Retina (tissue), 1 donor: ENCODE results near the gene HSP90AB1.

Experiments used
- DNase-seq: peaks from one replicate; pipeline ENCODE4 v3.0.0-alpha.2; 2016

HSP90AB1 gene

GRCh38 chr6:44246663-44247337 is at the start of gene HSP90AB1:
Gene HSP90AB1, plus strand, starts transcription at chr6:44247101. Its CDS starts 1,529 bp downstream, at chr6:44248630.
- peak; percentile 96 for DNase-seq

DNA sequence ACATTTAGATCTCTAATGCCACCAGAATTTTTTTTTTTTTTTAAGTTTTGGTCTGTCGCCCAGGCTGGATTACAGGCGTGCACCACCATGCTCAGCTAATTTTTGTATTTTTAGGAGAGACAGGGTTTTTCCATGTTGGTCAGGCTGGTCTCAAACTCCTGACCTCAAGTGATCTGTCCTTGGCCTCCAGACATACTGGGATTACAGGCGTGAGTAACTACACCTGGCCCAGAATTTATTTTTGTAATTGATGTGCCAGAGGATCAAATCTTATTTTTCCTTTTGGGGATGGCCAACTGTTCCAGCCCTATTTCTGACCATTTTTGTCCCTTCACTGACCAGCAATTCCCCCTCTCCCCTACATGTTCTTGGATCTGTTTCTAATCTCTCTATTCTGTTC is 48.2 kb upstream of the HSP90AB1 start:
- no peak for DNase-seq

GRCh38 chr6:44199883-44200282 is 47.0 kb upstream of the HSP90AB1 start:
- no peak for DNase-seq

DNA sequence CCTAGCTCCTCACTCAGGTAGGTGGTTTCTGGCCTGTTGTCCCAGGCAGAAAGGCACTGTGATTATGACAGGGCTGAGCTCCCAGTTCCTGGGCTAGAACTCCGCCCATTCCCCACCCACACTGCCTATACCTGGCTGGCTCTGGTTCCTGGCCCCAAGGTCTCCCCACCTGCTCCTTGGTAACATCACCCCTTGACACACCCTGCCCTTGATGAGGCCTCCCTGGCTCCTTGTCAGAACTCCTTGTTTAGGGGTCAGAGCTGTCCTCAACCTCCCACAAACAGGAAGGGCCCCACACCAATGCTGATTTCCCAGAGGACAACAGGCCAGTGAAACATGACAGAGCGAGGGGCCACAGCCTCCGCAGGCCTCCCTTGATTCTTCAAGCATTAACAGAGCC is 45.7 kb upstream of the HSP90AB1 start:
- no peak for DNase-seq

DNA sequence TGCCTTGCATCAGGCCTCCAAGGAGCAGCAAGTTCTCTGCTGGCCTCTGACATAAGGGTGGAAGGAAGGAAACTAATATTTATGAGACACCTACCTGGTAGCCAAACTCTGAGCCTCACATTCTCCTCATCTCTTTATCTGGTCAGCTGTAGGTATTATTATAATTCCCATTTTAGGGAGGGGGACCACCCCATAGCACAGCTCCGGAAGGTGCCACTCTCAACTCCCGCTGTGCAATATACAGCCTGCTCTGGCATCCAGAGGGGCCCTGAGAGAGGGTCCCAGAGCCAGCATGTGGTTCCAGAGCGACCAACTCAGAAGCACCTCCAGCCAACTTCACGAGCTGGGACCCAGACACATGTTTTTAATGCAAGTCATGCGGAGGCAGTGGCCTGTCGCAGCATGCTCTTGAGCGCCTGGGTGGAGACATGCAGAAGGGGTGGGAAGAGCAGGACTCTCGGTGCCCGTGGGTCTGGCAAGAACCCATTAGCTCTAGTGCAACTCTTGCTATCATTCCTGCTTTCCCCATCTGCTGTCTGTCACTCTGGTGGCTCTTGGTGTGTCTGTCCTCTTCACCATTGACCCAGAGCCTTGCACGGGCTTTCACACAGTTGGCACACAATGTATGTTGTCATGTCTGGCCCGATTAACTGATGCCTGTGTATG is 45.1 kb upstream of the HSP90AB1 start:
- DNase-seq = no peak

GRCh38 chr6:44202332-44202971 is 44.4 kb upstream of the HSP90AB1 start:
- no peak for DNase-seq

- DNase-seq = no peak
Measured at GRCh38 chr6:44202972-44203750, 43.7 kb upstream of the HSP90AB1 start.

DNA sequence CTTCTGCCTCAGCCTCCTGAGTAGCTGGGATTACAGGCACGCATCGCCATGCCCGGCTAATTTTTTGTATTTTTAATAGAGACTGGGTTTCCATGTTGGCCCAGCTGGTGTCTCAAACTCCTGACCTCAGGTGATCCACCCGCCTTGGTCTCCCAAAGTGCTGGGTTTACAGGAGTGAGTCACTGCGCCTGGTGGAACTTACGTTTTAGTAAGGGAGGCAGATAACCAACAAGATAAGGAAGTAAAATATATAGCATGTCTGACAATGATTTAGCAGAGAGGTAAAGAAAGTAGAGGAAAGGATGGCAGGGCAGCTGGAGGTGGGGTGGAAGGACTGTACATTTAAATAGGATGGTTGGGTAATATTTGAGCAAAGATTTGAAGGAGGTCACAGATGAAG is 42.9 kb upstream of the HSP90AB1 start:
- DNase-seq = no peak

DNA sequence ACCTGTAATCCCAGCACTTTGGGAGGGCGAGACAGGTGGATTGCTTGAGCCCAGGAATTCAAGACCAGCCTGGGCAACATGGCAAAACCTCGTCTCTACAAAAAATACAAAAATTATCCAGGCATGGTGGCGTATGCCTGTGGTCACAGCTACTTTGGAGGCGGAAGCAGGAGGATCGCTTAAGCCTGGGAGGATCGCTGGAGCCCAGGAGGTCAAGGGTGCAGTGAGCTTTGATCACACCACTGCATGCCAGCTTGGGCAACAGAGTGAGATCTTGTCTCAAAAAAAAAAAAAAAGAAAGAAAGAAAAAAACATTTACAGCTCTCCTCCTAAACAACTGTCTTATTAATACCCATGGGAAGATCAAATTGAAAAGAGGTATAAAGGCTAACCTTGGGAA is 38.9 kb upstream of the HSP90AB1 start:
- DNase-seq = no peak

DNA sequence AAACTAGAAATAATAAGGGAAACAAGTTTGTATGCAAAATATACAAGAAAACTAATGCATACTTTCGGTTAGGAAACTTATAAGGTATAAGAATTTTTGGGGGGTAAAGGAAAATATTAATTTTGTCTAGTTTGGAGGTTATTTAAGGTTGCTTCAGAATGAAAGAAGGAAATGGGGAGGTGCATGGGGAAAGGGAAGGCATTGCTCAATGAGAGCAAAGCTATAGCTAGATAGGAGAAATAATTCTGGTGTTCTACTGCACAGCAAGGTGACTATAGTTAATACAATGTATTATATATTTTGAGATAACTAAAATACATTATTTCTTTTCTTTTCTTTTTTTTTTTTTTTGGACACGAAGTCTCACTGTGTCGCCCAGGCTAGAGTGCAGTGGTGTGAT is 35.6 kb upstream of the HSP90AB1 start:
- DNase-seq = no peak

GRCh38 chr6:44214307-44214706 is 32.6 kb upstream of the HSP90AB1 start:
- no peak for DNase-seq

- DNase-seq = peak; percentile 39
Measured at GRCh38 chr6:44216677-44217331, 30.1 kb upstream of the HSP90AB1 start, which contains the start of gene MYMX. Gene MYMX, plus strand, starts transcription at chr6:44216926. Its CDS starts 546 bp downstream, at chr6:44217472.

DNA sequence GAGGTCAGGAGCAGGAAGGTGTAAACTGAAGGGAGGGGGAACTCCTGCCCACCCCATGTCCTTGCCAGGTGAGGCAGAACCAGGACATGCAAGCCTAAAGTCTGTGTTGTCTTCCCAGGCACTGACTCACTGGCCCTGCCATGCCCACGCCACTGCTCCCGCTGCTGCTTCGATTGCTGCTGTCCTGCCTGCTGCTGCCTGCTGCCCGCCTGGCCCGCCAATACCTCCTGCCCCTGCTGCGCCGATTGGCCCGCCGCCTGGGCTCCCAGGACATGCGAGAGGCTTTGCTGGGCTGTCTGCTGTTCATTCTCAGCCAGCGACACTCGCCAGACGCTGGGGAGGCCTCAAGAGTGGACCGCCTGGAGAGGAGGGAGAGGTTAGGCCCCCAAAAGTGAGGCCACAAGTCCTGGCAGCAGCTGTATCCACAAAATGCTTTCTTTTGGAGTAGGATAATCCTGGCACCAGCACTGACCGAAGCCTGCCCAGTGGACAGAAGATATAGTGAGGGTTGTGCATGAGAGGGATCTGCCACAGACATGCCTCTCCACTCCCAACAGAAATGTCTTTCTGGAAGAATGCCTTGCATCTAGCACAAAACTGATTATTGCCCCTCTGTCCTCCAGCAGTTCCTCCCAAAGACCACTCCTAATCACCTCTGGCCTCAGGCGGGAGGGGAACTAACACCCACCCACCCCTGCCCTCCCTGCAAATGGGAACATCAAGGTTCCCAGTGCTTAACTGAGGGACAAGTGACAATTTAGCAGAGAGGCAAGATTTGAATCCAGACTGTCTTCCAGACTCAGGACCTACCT is 29.4 kb upstream of the HSP90AB1 start:
- peak; percentile 47 for DNase-seq

DNA sequence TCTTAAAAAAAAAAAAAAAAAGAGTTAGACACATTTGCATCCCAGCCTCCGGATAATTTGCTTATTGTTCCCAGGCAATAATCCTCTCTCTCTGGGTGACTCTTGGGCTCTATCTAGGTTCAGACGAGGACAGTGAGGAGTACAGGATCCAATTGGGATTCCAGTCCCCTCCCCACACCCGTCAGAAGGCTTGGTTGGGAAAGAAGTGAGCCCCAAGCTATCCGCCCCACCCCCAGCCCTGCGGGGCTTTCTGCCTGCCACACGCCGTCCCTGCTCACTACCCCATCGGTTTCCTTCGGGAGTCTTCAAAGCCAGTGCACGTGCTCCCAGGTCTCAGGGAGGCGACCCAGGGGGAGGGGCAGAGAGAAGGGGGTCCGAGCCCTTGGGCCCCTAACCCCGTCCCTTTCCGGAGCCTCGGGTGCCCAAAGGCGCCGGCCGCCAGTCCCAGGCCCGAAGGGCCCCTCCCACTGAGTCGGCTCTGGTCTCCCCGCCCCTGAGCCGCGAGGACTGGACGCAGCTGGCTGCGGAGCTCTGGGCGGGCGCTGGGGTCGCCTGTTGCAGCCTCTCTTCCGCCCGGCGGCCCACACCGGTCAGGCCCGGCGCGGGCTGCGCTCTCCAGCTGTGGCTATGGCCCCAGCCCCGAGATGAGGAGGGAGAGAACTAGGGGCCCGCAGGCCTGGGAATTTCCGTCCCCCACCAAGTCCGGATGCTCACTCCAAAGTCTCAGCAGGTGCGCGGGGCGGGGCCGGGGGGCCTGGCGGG is 27.7 kb upstream of the HSP90AB1 start:
- peak; percentile 89 for DNase-seq

GRCh38 chr6:44219815-44220784 is 26.8 kb upstream of the HSP90AB1 start:
- no peak for DNase-seq

DNA sequence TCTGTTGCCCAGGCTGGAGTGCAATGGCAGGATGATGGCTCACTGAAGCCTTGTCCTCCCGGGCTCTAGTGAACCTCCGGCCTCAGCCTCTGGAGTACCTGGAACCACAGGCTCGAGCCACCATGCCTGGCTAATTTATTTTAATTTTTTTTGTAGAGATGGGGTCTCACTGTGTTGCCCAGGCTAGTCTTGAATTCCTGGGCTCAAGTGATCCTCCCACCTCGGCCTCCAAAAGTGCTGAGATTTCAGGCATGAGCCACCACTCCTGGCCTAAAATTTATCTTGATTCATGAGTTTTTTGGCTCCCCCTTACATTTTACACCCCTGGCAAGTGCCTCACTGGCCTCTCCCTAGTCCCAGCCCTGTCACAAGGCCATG is 26.0 kb upstream of the HSP90AB1 start:
- no peak for DNase-seq

DNA sequence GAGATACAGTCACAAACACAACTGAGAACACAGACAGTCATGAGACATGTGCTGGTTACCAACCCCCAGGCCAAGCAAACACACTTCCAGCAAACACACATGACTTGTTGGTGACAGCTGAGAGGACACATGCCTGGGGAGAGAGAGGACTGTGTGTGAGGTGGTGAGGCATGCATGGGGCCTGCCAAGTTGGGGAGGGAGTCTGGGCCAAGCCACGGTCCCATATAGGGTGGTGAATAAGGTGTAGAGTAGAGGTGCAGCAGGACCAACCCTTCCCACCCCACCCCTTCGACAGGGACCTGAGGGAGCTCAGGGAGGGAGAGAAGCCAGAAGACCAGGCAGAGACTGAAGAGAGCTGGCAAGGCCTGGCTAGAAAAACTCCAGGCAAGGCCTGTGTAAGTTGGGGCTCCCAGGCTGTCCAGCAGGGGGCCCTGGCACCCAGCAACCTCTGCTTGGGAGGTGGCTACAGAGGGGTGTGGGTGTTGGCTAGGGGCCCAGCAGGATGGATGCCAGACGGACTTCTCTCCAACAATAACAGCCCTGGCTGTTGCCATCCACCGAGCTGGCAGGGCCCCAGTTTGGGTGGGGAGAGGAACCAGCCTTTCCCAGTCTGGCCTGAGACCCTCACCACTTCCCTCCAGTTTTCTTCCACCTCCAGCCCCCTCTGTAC is 25.5 kb upstream of the HSP90AB1 start:
- peak; percentile 47 for DNase-seq

GRCh38 chr6:44221961-44222335 is 25.0 kb upstream of the HSP90AB1 start:
- DNase-seq = no peak
